Astrocyte (in vitro differentiated cells and primary cell): ENCODE results near the gene F11R. TPM values are rescaled to one million over a fixed set of nuclear protein-coding genes. Genes with fewer than 3 reads are reported as not detected.

ENCODE experiments used
- DNase-seq: peaks from one replicate; pipeline ENCODE4 v3.0.0-alpha.2; 2010; ENCODE audit warnings: low read depth
- FAIRE-seq: peaks from 2 replicates; lab custom pipeline; 2011; peaks lifted over from hg19 to GRCh38; lab: Jason Lieb, UNC
- H2AFZ ChIP-seq: 2 replicates; pipeline ENCODE4 v1.6.0; 2012; ENCODE audit warnings: low read depth, low read length, inconsistent platforms
- H3K27ac ChIP-seq: 2 replicates; pipeline ENCODE4 v1.5.1; 2011; ENCODE audit warnings: low read depth, low read length, inconsistent platforms
- H3K27me3 ChIP-seq: 2 replicates; pipeline ENCODE4 v1.6.0; 2011; ENCODE audit warnings: low read length, inconsistent platforms; ENCODE audit not compliant: insufficient read depth
- H3K36me3 ChIP-seq: 2 replicates; pipeline ENCODE4 v1.5.1; 2011; ENCODE audit warnings: low read length, inconsistent platforms; ENCODE audit not compliant: insufficient read depth
- H3K4me1 ChIP-seq: 2 replicates; pipeline ENCODE4 v1.5.1; 2011; ENCODE audit warnings: low read length, inconsistent platforms; ENCODE audit not compliant: insufficient read depth
- H3K4me2 ChIP-seq: 2 replicates; pipeline ENCODE4 v1.6.0; 2012; ENCODE audit warnings: low read length, inconsistent platforms
- H3K4me3 ChIP-seq: 2 replicates; pipeline ENCODE4 v1.5.1; 2011; ENCODE audit warnings: low read depth, mild to moderate bottlenecking, low read length, inconsistent platforms; ENCODE audit not compliant: insufficient read depth
- H3K79me2 ChIP-seq: 2 replicates; pipeline ENCODE4 v1.6.0; 2012; ENCODE audit warnings: mild to moderate bottlenecking, low read length, inconsistent platforms; ENCODE audit not compliant: insufficient read depth
- H3K9ac ChIP-seq: 2 replicates; pipeline ENCODE4 v1.6.0; 2012; ENCODE audit warnings: mild to moderate bottlenecking, low read length, inconsistent platforms
- H3K9me3 ChIP-seq: 2 replicates; pipeline ENCODE4 v1.5.1; 2012; ENCODE audit warnings: low read depth, mild to moderate bottlenecking, low read length, inconsistent platforms; ENCODE audit not compliant: insufficient read depth
- H4K20me1 ChIP-seq: 2 replicates; pipeline ENCODE4 v1.6.0; 2012; ENCODE audit warnings: low read length, inconsistent platforms; ENCODE audit not compliant: insufficient read depth
- H3K27ac Mint-ChIP-seq: one replicate; pipeline ENCODE4 v1.8.0; 2021; ENCODE audit warnings: mild to moderate bottlenecking, mixed read lengths; ENCODE audit not compliant: unreplicated experiment
- H3K27me3 Mint-ChIP-seq: one replicate; pipeline ENCODE4 v1.8.0; 2021; ENCODE audit warnings: low read depth, mixed read lengths; ENCODE audit not compliant: unreplicated experiment
- H3K36me3 Mint-ChIP-seq: one replicate; pipeline ENCODE4 v1.8.0; 2021; ENCODE audit warnings: low read depth, mixed read lengths; ENCODE audit not compliant: unreplicated experiment
- H3K4me1 Mint-ChIP-seq: one replicate; pipeline ENCODE4 v1.8.0; 2021; ENCODE audit warnings: low read depth, mixed read lengths; ENCODE audit not compliant: unreplicated experiment
- H3K4me3 Mint-ChIP-seq: one replicate; pipeline ENCODE4 v1.8.0; 2021; ENCODE audit warnings: mild to moderate bottlenecking, moderate library complexity, mixed read lengths; ENCODE audit not compliant: unreplicated experiment
- H3K9me3 Mint-ChIP-seq: one replicate; pipeline ENCODE4 v1.8.0; 2021; ENCODE audit warnings: mild to moderate bottlenecking, mixed read lengths; ENCODE audit not compliant: unreplicated experiment
- CTCF ChIP-seq: IDR thresholded peaks from 2 replicates; pipeline ENCODE4 v1.5.1; 2011; ENCODE audit warnings: low read depth, mild to moderate bottlenecking, inconsistent platforms, low read length, moderate library complexity; ENCODE audit not compliant: insufficient read depth
- EZH2 ChIP-seq: IDR thresholded peaks from 2 replicates; pipeline ENCODE4 v1.6.1; 2012; ENCODE audit warnings: mild to moderate bottlenecking, low read length, inconsistent platforms; ENCODE audit not compliant: insufficient read depth
- total RNA-seq: library from RNA; stranded (reverse); gene quantifications from 2 replicates; pipeline ENCODE4 v1.2.1, GENCODE V29; 2021

The F11R gene
- total RNA-seq, 1 donor from 2014 or later, result 68.6 TPM

GRCh38 chr1:160987359-160988050 lies 33.4 kb downstream of the F11R start:
- no peak for TF ChIP-seq CTCF
- TF ChIP-seq EZH2, result no peak
- H4K20me1 ChIP-seq, result no peaks in the 10 kb centered on the region
- H3K79me2 ChIP-seq, result no peaks in the 10 kb centered on the region
- Mint-ChIP-seq H3K9me3 (peaks cover 1% of the 10 kb centered on the region), H3K36me3 (no peaks in the 10 kb centered on the region), H3K27ac (no peak overlapping the region), H3K4me3 (no peak overlapping the region), H3K27me3 (peaks cover 3% of the 10 kb centered on the region), H3K4me1 (no peaks in the 10 kb centered on the region)
- no peaks in the 10 kb centered on the region for H3K27me3 ChIP-seq
- FAIRE-seq (no peak), DNase-seq (no peak)
- no peaks in the 10 kb centered on the region for H3K4me1 ChIP-seq
- H3K4me3 ChIP-seq, result no peak overlapping the region
- no peak overlapping the region for H3K4me2 ChIP-seq
- no peak overlapping the region for H2AFZ ChIP-seq
- H3K36me3 ChIP-seq, result no peaks in the 10 kb centered on the region
- no peak overlapping the region for H3K27ac ChIP-seq
- no peak overlapping the region for H3K9ac ChIP-seq
- no peaks in the 10 kb centered on the region for H3K9me3 ChIP-seq

GRCh38 chr1:160985723-160986122 lies 35.2 kb downstream of the F11R start:
- H3K9me3 Mint-ChIP-seq, result peaks cover 2% of the 10 kb centered on the region
- H3K27me3 Mint-ChIP-seq, result peaks cover 17% of the 10 kb centered on the region
- Histone ChIP-seq H3K9me3 (no peaks in the 10 kb centered on the region), H3K4me3 (no peak overlapping the region), H3K27ac (no peak overlapping the region), H3K36me3 (no peaks in the 10 kb centered on the region), H4K20me1 (no peaks in the 10 kb centered on the region), H3K79me2 (no peaks in the 10 kb centered on the region), H2AFZ (no peak overlapping the region), H3K4me1 (no peaks in the 10 kb centered on the region), H3K4me2 (no peak overlapping the region), H3K27me3 (peaks cover 15% of the 10 kb centered on the region), H3K9ac (no peak overlapping the region)
- TF ChIP-seq EZH2 (no peak), CTCF (no peak)
- no peaks in the 10 kb centered on the region for H3K36me3 Mint-ChIP-seq
- no peak for FAIRE-seq
- no peak for DNase-seq
- no peaks in the 10 kb centered on the region for H3K4me1 Mint-ChIP-seq
- H3K27ac Mint-ChIP-seq, result no peak overlapping the region
- H3K4me3 Mint-ChIP-seq, result no peak overlapping the region
